ENCODE measurements around the gene OPN4.
A peak's percentile ranks its signal among the peaks of the same experiment; 100 is the strongest.

OPN4 gene

DNA sequence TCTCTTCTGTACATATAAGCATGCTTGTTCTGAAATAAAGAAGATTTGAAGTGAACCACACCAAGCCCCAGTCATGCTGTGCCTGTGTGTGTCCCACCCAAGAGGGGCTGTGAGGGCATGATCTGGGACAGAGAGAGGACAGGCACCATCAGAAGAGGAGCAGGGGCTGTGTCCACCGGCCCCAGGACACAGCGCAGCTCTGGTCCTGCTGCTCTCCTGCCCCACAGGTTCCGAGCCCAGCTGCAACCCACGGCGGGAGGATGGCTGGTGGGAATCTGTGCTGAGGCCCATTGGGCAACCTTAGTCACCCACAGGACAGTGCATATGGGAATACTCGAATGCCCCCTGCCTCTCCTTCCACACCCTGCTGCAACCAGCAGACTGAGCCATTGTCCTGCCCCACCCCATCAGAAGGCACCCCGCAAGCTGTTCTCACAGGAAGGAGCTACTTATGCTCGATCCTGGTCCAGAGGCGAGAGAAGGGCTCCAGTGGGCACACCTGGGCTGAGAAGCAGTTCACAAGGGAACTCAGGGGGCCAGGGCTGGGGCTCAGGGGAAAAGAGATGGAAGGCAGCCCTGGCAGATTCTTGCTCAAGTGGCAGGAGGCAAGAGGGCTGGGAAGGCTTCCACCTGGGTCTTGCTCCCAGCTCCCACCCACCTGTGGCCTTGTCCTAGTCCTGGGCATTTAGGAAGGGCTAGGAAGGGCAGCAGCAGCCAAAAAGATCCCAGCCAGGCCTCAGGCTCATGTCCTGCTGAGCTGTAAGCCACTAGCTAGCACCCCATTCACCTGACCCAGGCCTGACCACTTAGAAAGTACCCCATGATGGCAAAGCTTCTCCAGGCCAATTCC, 45.9 kb downstream of the OPN4 start:
- no peak for DNase-seq (ENCODE audit: low spot score)

DNA sequence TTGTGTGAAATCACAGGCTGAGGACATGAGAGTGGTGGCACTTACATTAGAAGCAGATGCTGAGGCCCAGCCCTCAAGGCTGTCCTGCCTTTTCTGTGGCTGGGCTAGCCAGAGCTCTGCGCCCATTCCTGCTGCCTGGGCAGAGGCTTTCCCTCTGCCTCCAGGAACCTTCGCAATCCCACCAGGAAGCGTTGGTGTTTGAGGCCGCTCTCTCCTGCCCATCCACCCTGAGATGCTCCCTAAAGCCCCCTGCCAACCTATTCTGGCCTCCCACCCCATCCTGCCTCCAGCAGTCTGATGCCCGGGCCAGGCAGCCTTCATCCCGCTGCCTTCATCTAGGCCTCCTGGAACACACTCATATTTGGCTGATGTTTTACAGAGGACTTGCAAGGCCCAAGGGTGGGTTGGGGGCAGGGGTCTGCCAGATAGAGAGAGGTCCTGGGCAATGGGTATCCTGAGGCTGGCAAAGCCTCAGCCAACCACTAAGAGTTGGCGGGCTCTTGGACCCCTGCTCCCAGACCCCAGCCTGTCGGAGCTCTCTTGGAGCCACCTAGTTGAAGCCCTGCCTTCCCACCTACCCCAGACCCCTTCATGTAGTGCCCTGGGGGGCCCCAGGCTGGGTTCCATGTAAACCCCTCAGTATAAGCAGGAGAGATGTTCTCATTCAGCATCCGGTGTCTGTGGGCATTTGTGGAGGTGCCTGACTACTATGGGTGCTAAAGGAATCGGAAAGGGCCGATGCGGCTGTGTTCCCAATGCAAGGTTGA, 46.7 kb downstream of the OPN4 start:
- no peak for DNase-seq (ENCODE audit: low spot score)

DNA sequence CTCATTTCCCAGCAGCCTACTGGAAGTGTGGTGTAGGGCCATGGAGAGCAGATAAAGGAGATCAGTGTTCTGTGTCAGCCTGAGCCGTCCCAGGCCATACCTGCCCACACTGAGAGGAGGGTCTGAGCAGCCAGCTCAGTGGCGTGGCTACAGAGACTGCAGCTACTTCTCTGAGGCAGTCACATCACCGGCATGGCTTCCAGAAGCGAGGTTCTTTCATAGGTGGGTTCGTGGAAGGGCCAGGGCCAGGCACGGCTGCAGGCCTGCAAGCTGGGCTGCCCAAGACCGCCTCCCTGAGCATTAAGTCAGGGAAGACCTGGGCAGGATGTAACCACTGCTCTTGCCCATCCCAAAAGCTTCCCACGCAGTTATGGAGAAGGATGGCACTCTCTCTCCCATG, 48.8 kb downstream of the OPN4 start:
- no peak for DNase-seq (ENCODE audit: low spot score)

DNA sequence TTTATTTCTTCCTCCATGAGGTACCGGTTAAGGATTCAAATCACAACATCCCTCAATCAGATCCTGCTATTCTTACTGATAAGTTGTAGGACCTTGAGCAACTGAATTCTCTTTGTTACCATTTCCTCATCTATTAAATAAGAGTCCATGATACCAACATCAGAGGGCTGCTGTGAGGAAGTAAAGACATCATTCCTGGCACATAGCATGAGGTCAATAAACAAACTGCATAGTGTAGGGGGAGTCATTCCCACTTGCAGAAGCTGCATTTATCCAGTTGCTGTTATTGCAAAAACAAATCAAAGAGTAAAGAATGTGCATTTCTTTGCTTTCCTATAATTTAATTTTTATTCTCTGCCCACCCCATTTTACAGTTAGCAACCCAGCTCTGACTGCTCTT, 50.8 kb downstream of the OPN4 start:
- DNase-seq (ENCODE audit: low spot score) = no peak

DNA sequence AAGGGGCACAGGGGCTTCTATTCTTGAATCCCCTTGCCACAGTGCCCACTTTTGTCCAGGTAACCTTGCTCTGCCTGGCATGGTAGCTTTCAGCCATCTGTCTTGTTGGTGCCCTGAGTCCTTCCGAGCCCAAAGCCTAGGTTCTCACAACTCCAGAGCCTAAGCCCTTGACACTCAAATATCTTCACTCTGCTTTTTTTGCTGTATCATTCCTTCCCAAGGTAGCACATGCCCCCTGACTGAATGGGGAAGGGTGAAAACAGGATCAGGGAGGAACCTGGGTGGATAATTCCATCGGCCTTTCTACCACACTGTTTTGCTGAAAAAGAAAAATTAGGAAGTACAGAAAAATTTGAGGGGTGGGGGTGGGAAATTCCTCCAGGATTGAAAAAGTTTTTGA, 51.6 kb downstream of the OPN4 start:
- DNase-seq (ENCODE audit: low spot score) = no peak

DNA sequence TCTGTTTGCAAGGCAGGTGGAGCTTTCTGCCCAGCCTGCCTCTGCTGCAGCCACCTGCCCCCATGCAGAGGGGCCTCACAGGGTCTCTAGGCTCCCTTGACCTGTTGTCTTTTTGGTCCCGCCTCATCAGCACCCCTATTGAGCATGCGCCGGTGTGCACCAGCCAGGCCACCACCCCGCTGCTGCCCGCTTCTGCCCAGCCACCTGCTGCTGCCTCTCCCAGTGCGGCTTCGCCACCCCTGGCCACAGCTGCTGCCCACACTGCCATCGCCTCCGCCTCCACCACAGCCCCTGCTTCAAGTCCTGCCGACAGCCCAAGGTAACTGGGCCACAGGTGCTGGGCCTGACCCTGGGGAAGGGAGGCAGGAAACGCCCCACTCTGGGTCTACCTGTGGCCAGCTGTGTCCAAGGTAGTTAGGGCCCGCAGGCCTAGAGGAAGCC, 52.1 kb downstream of the OPN4 start:
- DNase-seq (ENCODE audit: low spot score) = no peak

DNA sequence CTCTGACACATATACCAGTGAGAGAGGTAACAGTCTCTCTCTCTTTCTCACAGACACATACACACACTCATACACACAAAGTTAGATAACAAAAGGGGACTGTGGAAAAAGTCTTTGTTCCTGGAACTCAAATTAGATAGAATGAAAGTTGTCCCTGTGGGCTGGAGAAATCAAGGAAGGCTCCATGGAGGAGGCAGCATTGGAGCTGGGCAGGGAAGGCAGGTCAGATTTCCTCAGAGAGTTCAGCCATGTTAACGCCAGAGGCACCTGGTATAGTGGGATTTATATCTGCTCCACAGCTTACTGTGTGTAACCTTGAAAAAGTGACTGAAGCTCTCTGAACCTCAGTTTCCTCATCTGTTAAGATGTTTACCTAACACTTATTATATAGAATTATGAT, 52.6 kb downstream of the OPN4 start:
- no peak for DNase-seq (ENCODE audit: low spot score)

DNA sequence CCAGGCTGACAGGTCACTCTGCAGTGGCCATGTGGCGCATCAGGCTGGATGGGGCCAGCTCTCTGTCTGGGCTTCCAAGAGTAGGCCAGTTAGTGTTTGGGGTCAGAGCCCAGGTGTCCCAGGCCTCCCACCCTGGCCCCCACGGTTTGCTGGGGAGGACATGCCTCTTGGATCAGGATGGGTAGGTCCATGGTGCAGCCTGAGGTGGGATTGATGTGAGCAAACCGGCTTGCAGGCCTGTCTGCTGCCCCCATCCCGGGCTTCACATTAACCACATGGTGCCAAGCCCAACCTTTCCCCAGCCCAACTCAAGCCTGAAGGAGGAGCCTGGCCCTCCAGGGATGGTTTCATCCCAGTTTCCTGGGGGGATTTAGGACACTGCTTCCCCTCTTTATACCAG, 53.2 kb downstream of the OPN4 start:
- no peak for DNase-seq (ENCODE audit: low spot score)

DNA sequence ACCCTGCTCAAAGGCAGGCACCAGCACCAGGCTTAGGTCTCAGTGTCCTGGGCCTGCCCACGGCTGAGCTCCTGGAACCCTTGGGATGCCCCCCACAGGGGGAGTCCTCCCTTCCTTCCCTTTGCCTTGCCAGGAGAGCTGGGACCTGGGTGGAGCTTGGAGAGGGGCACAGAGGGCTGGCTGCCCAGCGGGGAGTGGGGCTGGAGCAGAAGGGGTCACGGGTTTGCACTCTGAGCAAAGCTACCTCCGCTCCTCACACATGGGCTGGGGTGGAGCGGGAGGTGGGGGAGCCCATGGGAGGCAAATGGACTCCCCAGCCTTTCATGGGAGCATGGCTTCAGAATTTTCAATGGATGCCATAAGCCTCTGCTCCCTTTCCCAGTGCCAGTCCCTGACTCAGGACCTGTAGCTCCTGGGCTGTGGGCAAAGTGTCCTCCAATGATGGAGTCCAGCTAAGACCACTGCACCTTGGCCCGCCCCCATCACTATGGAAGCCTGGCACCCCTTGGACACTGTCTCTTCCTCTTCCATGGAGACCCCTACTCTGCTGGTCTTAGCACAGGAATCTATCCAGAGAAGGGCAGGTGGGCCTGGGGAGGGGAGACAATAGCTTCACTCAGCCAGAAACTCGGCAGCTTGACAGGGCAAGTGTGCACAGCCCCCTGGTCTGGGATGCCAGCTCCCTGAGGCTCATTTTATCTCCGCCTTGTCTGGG, 53.9 kb downstream of the OPN4 start:
- DNase-seq (ENCODE audit: low spot score) = no peak

DNA sequence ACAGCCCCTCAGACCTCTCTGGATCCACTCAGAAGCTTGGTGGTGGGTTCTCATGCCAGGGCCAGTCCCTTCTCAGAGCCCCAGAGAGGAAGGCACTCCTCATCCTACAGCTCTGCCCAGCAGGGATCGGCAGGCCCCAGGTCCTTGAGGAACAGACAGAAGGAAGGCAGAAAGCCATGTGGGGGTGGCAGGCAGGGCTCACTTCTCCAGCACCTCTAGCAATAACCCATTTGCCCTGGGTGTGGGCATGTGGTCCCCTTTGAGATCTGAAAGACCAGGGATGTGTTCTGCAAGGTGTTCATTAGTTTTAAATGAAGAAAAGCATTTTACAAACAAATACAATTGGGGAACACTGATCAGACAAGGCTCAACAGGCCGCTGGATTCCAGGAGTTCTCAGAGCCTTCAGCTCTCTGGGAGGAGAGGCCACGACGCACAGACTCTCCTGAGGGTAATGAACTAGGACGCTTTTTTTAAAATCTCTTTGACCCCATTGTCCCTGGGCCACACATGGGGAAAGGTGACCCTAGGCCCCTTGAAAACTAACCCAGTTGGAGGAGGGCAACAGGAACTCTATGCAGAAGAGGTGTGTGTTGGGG, 54.5 kb downstream of the OPN4 start:
- DNase-seq (ENCODE audit: low spot score) = no peak

DNA sequence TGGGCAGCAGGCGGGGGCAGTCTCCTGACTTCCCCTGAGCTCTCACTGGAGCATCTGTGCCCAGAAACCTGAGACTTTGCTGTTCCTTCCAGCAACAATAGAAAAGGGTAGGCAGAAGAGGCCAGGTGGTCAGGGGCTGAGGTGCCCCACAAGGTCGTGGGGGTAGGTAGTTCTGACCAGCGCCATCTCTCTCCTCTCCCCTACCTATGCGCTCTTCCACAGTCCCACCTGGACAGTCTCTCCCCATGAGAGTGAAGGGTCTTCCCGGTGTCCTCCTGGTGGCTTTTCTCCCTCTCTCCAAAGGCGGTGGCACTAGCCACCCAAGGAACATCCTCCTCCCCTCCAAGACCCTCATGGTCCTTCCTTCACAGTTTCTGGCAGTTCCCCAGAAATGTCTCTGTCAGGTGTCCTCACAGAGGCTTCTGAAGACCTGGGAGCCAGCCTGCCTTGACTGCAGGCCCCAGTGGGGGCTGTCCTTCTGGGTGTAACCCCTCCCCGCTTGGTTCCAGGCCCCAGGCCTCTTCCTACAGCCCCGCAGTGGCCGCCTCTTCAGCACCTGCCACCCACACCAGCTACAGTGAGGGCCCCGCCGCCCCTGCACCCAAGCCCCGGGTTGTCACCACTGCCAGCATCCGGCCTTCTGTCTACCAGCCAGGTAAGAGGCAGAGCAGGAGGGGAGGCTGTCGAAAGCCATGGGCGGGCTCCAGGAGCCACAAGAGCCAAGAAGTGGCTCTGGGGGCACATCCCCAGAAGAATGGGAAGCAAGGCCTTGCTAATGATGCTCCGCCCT, 55.2 kb downstream of the OPN4 start:
- no peak for DNase-seq (ENCODE audit: low spot score)

DNA sequence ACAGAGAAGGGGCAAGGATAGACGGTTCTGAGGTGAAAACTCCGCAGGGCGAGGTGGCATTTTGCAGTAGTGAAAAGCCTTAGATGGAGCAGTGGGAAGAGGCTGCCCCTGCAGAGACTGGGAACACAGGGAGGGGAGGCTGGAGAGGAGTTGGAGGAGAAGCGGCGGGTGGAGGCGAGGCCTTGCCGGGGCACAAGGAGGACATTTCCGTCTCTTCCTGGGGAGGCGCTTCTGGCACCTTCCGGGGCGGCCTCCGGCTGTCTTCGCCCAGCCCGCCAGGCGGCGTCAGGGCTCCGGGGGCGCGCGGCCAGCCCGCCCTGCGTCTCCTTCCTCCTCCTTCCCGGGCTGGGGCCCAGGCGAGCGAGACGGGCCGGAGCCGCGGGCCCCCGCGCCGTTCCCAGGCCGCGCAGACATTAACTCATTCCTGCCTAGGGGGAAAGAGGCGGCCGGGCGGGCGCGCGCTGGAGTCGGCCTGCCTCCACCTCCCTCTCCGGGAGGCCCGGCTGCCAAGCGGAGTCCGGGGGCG, 56.7 kb downstream of the OPN4 start:
- DNase-seq (ENCODE audit: low spot score) = peak; percentile 77

DNA sequence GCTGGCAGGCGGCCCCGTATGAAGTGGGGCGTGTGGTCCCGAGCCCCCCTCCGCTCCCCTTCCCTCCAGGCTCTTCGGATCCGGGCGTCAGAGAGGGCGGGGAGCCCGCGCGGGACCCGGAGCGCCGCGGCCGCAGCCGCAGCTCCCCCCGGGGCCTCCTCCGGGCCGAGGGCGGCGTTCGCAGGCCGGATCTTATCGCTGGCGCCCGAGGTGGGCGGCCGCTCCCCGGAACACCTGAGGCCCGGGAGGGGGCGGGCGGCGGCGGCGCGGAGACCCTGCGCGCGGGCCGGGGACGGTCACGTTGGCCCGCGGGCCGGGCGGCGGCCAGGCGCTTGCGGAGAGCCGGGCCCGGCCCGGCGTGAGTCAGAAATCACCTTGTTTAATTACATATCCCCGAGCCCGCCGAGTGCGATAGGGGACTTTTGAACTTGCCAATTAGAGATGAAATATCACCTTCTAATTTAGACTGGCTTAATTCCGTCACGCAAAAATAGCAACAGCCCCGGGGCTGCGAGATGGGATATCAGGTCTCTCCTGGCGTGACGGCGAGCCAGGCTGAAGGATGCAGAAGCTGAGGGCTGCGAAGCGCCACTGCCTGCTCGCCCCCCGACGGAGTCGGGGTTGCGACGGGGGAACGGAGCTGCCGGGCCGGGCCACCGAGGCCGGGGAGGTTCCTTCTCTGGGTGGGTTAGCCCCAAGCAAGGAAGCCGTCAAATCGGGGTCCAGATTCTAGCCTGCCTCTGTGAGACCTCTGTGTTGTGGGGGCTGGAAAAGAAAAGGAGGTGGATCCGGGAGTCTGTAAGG, 57.4 kb downstream of the OPN4 start:
- DNase-seq (ENCODE audit: low spot score) = peak; percentile 11

DNA sequence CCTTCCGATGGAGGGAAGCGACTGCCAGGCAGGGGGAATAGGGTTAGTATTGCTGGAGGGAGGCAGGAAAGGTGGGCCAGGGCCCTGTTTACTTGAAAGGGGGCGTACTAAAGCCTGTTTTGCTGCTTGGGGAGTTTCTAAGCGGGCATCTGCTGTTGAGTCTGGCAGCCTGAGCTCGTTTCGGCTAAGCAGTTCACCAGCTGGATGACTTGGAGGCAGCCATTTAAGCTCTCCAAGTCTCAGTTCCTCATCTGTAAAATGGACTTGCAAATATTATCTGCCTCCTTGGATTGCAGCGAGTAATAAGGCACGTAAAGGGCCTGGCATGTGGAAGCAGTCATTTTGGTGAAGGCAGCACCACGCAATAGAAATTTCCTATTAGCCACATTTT, 58.0 kb downstream of the OPN4 start:
- no peak for DNase-seq (ENCODE audit: low spot score)

DNA sequence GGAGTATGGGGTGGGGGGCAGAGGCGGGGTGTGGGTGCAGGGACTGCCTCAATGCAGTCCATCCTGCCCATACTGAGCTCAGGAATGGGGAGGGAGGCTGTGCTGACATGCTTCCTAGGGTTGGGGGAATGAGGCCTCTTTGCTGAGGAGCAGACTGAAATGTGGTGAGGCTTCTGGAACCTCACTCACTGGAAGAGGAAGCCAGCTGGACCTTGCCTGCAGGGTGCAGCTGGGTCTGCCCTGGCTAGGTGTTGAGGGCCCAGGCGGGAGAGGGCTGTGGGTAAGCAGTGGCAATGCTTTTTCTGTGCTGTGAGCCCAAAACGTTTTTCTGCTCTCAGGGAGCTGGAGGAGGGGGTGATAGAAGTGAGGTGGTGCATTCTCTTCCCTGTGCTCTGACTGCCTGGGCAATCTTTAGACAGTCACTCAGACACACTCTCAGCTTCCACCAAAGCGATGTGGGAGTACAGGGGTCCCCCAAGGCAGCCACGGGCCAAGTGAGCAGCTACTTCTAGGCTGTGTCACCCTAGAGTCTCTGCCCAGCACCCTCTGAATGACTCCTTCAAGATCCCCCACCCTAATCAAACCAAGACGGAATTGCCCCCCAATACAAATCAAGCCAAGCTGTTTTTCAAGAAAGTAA, 60.9 kb downstream of the OPN4 start:
- no peak for DNase-seq (ENCODE audit: low spot score)

DNA sequence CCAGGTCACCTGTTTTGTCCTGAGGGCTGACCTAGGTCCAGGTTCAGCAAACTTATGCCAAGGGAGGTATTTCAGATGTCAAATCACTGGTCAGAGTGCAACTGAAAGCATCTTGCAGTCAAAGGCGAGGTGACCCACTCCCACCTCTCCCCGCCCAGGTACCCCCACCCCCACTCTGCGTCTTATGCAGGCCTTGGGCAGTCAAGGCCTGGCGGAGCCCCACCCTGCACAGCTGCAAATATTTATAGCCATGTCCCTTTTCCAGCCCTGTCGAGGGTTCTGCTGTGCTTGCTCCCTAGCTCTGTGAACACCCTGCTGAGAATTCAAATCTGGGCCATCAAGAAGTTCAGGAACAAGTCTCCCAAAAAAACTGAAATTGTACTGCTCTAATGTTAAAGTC, 61.5 kb downstream of the OPN4 start:
- DNase-seq (ENCODE audit: low spot score) = no peak

Measured in hematopoietic multipotent progenitor cell treated with erythropoietin and hydrocortisone succinate and interleukin-3 and kit ligand, for 15 days (in vitro differentiated cells).